GM06990 (cell line): Measurements from ENCODE around the gene CHST1.

Source experiments
- DNase-seq: peaks from one replicate; pipeline ENCODE4 v3.0.0-alpha.2; 2011; ENCODE audit not compliant: insufficient read length; ENCODE audit errors: extremely low read depth
- H3K27me3 ChIP-seq: replicated peaks from 2 replicates; pipeline ENCODE4 v1.6.0; 2011; ENCODE audit warnings: low read length; ENCODE audit not compliant: control insufficient read depth, insufficient read depth
- H3K36me3 ChIP-seq: 2 replicates; pipeline ENCODE4 v1.5.1; 2011; ENCODE audit warnings: low read length; ENCODE audit not compliant: control insufficient read depth, insufficient read depth
- H3K4me3 ChIP-seq: replicated peaks from 2 replicates; pipeline ENCODE4 v1.5.1; 2011; ENCODE audit warnings: low read depth, mild to moderate bottlenecking, control low read depth, low read length
- CTCF ChIP-seq: IDR thresholded peaks from 2 replicates; pipeline ENCODE4 v1.5.1; 2011; ENCODE audit warnings: low read length, control low read depth, mild to moderate bottlenecking, inconsistent platforms; ENCODE audit not compliant: insufficient read depth, poor library complexity, severe bottlenecking

The CHST1 gene

GRCh38 chr11:45673441-45673840 lies 8.0 kb upstream of the CHST1 start:
- no peaks in the 10 kb centered on the region; the same call in none of the 2 replicates for H3K27me3 ChIP-seq
- H3K36me3 ChIP-seq: no peaks in the 10 kb centered on the region
- no peak for DNase-seq
- no peak for TF ChIP-seq CTCF
- no peak overlapping the region for H3K4me3 ChIP-seq

GRCh38 chr11:45672593-45672992 lies 7.2 kb upstream of the CHST1 start:
- Histone ChIP-seq H3K4me3 (no peak overlapping the region), H3K36me3 (no peaks in the 10 kb centered on the region), H3K27me3 (no peaks in the 10 kb centered on the region; the same call in none of the 2 replicates)
- DNase-seq: no peak
- no peak for TF ChIP-seq CTCF

- DNase-seq: no peak
- TF ChIP-seq CTCF: no peak
- no peaks in the 10 kb centered on the region for H3K36me3 ChIP-seq
- no peaks in the 10 kb centered on the region; the same call in none of the 2 replicates for H3K27me3 ChIP-seq
- no peak overlapping the region for H3K4me3 ChIP-seq
Measured at GRCh38 chr11:45671246-45672171, 6.1 kb upstream of the CHST1 start.

GRCh38 chr11:45670386-45671135 lies 5.1 kb upstream of the CHST1 start:
- H3K4me3 ChIP-seq: no peak overlapping the region
- peaks cover 2% of the 10 kb centered on the region for H3K27me3 ChIP-seq
- DNase-seq: no peak
- no peaks in the 10 kb centered on the region for H3K36me3 ChIP-seq
- no peak for TF ChIP-seq CTCF

GRCh38 chr11:45669956-45670355 lies 4.5 kb upstream of the CHST1 start:
- no peak for DNase-seq
- Histone ChIP-seq H3K36me3 (no peaks in the 10 kb centered on the region), H3K4me3 (no peak overlapping the region)

More at GRCh38 chr11:45669956-45670355, 4.5 kb upstream of the CHST1 start:
- no peak for TF ChIP-seq CTCF
- peaks cover 2% of the 10 kb centered on the region for H3K27me3 ChIP-seq
